Measurements from ENCODE around the gene CARD14. TPM values are rescaled to one million over a fixed set of nuclear protein-coding genes. Genes with fewer than 3 reads are reported as not detected.

Gene CARD14
- total RNA-seq, 4 donors from 2014 or later = 0.14 to 0.75 (median 0.48) TPM; not detected in 1

- TF ChIP-seq CTCF (IDR thresholded peaks at IDR 0.05) (no peak), EP300 (IDR thresholded peaks at IDR 0.05; ENCODE audit: low read depth) (no peak), POLR2A (IDR thresholded peaks at IDR 0.05) (no peak), POLR2AphosphoS5 (IDR thresholded peaks at IDR 0.05) (no peak)
- intact Hi-C loops (cut with DNase I; ENCODE audit: low total_unique reads) (no loop called here), in situ Hi-C loops (cut with MboI; ENCODE audit: low pct_ligation_motif_present in 1 of 4, low pct_unique_long_range_greater_than_20kb in 1 of 4, low sequenced_read_pairs in 3 of 4) (no loop called here)
- 43 to 44% methylated on average over 10 of the region's 10 CpGs for WGBS, 2 donors (ENCODE audit: low coverage in 1 of 2)
- Histone ChIP-seq H3K4me3 (peak overlapping the region in 3 of 4 donors; percentile 87 to 100 (median 92)), H3K27me3 (no peaks in the 10 kb centered on the region), H3K9me3 (no peaks in the 10 kb centered on the region), H3K4me1 (peaks cover 11 to 28% (median 19%) of the 10 kb centered on the region in 4 donors), H3K27ac (peak overlapping the region; percentile 92 to 99 (median 96)), H3K36me3 (peaks cover 0 to 31% (median 12%) of the 10 kb centered on the region in 4 donors)
- no peak for DNase-seq
These were observed 24.5 kb upstream of the CARD14 start for GRCh38 chr17:80145076-80146075.

DNA sequence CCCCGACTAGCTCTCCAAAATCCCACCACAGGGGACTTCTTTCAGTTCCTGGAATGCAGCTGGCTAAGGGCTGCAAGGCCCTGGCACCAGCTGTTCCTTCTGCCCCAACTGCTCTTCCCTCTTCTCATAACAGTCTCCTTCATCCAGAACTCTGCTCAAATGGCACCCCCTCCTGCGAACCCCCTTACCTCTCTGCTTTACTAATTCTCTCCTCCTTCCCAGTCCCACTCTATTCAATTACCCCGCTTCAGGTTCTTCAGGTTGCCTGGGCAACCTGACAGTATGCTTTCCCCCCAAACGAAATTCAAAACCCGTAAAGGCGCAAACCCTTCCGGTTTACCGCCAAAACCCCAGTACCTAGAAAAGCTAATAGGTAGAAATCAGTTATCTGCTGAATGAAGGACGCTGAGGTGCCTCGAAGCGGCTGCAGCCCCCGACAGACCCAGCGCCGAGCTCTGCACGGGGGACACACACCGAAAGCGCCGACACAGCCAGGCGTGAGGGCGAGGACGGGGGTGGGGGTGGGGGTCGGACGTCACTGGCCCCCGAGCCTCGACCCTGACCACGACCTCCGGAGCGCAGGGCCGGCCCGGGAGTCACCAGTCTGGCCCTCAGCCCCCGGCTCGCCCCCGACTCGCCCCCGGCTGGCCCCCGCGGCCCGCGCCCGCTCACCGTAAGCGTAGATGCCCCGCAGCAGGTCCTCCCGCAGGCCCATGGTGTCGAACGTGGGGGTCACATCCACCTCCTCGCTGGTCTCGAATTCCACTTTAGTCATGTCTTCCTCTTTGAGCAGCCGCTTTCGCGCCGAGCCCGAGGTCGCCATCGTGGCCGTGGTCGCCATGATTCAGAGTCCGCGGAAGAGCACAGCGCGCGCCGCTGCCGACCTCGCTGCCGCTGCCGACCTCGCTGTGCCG, 23.5 kb upstream of the CARD14 start:
- in situ Hi-C loops (cut with MboI; ENCODE audit: low pct_ligation_motif_present in 1 of 4, low pct_unique_long_range_greater_than_20kb in 1 of 4, low sequenced_read_pairs in 3 of 4) = no loop called here
- peaks cover 11 to 28% (median 19%) of the 10 kb centered on the region in 4 donors for H3K4me1 ChIP-seq
- TF ChIP-seq CTCF (IDR thresholded peaks at IDR 0.05) (no peak), POLR2A (IDR thresholded peaks at IDR 0.05) (no peak), POLR2AphosphoS5 (IDR thresholded peaks at IDR 0.05) (no peak), EP300 (IDR thresholded peaks at IDR 0.05; ENCODE audit: low read depth) (no peak)

DNA sequence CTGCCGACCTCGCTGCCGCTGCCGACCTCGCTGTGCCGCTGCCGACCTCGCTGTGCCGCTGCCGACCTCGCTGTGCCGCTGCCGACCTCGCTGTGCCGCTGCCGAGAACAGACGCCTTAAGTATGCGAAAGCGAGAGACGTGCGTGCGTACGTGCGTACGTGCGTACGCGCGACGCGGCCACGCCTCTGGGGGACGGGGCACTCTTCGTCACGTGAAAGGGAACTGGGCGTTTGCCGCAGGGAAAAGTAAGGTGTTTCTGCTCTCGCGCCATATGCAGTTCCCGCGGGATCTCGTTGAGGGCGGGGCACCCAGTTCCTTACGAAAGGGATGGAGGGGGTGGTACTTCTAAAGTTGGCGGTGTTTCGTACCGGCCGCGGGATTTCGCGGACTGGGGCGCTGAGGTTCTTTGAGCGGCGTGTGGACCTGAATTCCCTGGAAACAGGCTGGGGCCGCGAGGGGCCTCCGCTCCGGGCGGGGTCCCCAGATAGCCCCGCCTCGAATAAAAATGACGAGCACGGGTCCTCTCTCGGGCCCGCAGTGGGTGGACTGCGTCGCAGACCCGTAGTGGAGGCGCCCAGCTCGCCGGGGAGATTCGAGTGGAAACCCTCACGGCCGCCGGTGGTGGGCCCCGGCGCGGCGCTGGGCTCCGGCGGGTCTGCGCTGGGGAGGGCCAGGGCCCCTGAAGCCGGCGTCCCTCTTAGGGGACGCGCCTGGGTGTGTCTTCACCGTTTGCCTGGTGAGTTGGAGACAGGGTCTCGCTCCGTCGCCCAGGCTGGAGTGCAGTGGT, 22.6 kb upstream of the CARD14 start, which contains the start of gene EIF4A3:
Gene EIF4A3, minus strand, starts transcription at position 94 of the 788 bp plus-strand sequence. CDS start 167 bp downstream, outside the sequence.
- Histone ChIP-seq H3K36me3 (peaks cover 0 to 13% (median 6%) of the 10 kb centered on the region in 4 donors), H3K27me3 (no peaks in the 10 kb centered on the region), H3K4me3 (peak within 1 kb of the TSS; percentile 82 to 100 (median 90)), H3K4me1 (peaks cover 11 to 28% (median 19%) of the 10 kb centered on the region in 4 donors), H3K9me3 (no peaks in the 10 kb centered on the region), H3K27ac (peak within 1 kb of the TSS; percentile 92 to 99 (median 96))
- 1% methylated on average over 66 of the region's 90 CpGs; no CpG with 5 or more reads in 1 of the 2 donors for WGBS, 2 donors (ENCODE audit: low coverage in 1 of 2)
- peak; percentile 95 to 96 (median 96) for TF ChIP-seq POLR2AphosphoS5 (IDR thresholded peaks at IDR 0.05)
- peak; percentile 92 for TF ChIP-seq EP300 (IDR thresholded peaks at IDR 0.05; ENCODE audit: low read depth)
- peak in 1 of 5 experiments; percentile 4 for TF ChIP-seq CTCF (IDR thresholded peaks at IDR 0.05)
- peak; percentile 96 for TF ChIP-seq POLR2A (IDR thresholded peaks at IDR 0.05)
- intact Hi-C loops (cut with DNase I; ENCODE audit: low total_unique reads) = no loop called here
- in situ Hi-C loops (cut with MboI; ENCODE audit: low pct_ligation_motif_present in 1 of 4, low pct_unique_long_range_greater_than_20kb in 1 of 4, low sequenced_read_pairs in 3 of 4) = no loop called here
- DNase-seq = peak; percentile 99

More for the DNA sequence above, 23.5 kb upstream of the CARD14 start:
- H3K27me3 ChIP-seq = no peaks in the 10 kb centered on the region
- intact Hi-C loops (cut with DNase I; ENCODE audit: low total_unique reads) = no loop called here
- H3K27ac ChIP-seq = peak overlapping the region; percentile 92 to 99 (median 96)
- no peaks in the 10 kb centered on the region for H3K9me3 ChIP-seq
- H3K4me3 ChIP-seq = peak overlapping the region; percentile 82 to 100 (median 90)
- no peak for DNase-seq
- 0% methylated on average over 3 to 67 of the region's 69 CpGs for WGBS, 2 donors (ENCODE audit: low coverage in 1 of 2)
- H3K36me3 ChIP-seq = peaks cover 0 to 21% (median 10%) of the 10 kb centered on the region in 4 donors
